Esophagus muscularis mucosa (tissue), 3 donors: ENCODE results near the gene GET4.

Experiments used
- POLR2A ChIP-seq: fragments of 450-650 bp; IDR thresholded peaks from one replicate; pipeline ENCODE4 v1.6.1; 2017; ENCODE audit warnings: antibody characterized with exemption, moderate library complexity, mild to moderate bottlenecking, low read depth
- TF ChIP-seq, protein P1 (sequence below), 3 experiments: fragments of 200-600 bp in 2 of 3; fragments of 450-650 bp in 1 of 3; sonication (generic) in 2 of 3; IDR thresholded peaks; one replicate each; pipeline ENCODE4 v1.5.1; 2017 to 2019; ENCODE audit warnings: antibody characterized with exemption in 3 of 3, mild to moderate bottlenecking in 2 of 3, moderate library complexity in 1 of 3

DNA sequence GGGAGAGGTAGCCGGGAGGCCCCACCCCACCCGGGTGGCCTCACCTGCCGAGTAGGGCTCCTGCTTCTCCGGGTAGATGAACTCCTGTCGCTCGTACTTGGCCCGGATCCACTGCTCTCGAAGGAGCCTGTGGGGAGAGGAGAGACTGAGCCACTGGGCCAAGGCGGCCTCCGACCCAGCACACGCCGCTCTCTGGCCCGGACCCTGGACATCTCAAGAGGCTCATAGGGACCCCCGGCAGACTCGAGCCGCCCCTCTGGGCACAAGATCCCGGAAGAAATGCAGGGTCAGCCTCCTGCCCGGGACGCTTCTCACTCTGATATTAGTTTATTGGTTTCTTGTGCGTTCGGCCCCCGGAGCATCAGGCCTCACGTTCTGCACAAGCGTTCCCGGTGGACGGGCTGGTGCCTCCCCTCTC is 43.6 kb downstream of the GET4 start:
- TF ChIP-seq, protein P1, sequence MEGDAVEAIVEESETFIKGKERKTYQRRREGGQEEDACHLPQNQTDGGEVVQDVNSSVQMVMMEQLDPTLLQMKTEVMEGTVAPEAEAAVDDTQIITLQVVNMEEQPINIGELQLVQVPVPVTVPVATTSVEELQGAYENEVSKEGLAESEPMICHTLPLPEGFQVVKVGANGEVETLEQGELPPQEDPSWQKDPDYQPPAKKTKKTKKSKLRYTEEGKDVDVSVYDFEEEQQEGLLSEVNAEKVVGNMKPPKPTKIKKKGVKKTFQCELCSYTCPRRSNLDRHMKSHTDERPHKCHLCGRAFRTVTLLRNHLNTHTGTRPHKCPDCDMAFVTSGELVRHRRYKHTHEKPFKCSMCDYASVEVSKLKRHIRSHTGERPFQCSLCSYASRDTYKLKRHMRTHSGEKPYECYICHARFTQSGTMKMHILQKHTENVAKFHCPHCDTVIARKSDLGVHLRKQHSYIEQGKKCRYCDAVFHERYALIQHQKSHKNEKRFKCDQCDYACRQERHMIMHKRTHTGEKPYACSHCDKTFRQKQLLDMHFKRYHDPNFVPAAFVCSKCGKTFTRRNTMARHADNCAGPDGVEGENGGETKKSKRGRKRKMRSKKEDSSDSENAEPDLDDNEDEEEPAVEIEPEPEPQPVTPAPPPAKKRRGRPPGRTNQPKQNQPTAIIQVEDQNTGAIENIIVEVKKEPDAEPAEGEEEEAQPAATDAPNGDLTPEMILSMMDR (IDR thresholded peaks at IDR 0.05), result no peak
- TF ChIP-seq POLR2A, result no peak
